ENCODE measurements around the gene HMBS.
A peak's percentile ranks its signal among the peaks of the same experiment; 100 is the strongest.
"Not testable (repeated sequence)": the region's sequence is repeated elsewhere in the genome, so short reads cannot be mapped to it uniquely, and the experiment has no call there.

HMBS gene

GRCh38 chr11:119103161-119103664 lies 18.5 kb downstream of the HMBS start:
- not testable (repeated sequence) for DNase-seq

- no peak for DNase-seq
Observed at GRCh38 chr11:119103793-119104192, 19.1 kb downstream of the HMBS start.

GRCh38 chr11:119106564-119107537 lies 22.2 kb downstream of the HMBS start, which contains the start of gene C2CD2L:
Gene C2CD2L (plus strand): TSS chr11:119107344. CDS start chr11:119107742, 398 bp downstream.
- DNase-seq: peak; percentile 37

- DNase-seq: no peak
Observed at GRCh38 chr11:119107538-119108145, 23.0 kb downstream of the HMBS start.

GRCh38 chr11:119108146-119108856 lies 23.6 kb downstream of the HMBS start:
- DNase-seq: peak; percentile 28

- DNase-seq: no peak
Observed at GRCh38 chr11:119108857-119109221, 24.2 kb downstream of the HMBS start.

- no peak for DNase-seq
Observed at GRCh38 chr11:119109843-119110242, 25.2 kb downstream of the HMBS start.

- DNase-seq: no peak
Observed at GRCh38 chr11:119110439-119110838, 25.8 kb downstream of the HMBS start.

- DNase-seq: no peak
Observed at GRCh38 chr11:119111361-119111925, 26.8 kb downstream of the HMBS start.

- no peak for DNase-seq
Observed at GRCh38 chr11:119112314-119113020, 27.8 kb downstream of the HMBS start.

GRCh38 chr11:119113716-119114115 lies 29.0 kb downstream of the HMBS start:
- DNase-seq: no peak

GRCh38 chr11:119114351-119114750 lies 29.7 kb downstream of the HMBS start:
- no peak for DNase-seq

- DNase-seq: no peak
Observed at GRCh38 chr11:119115484-119116234, 31.0 kb downstream of the HMBS start.

GRCh38 chr11:119116235-119116594 lies 31.5 kb downstream of the HMBS start:
- no peak for DNase-seq

- no peak for DNase-seq
Observed at GRCh38 chr11:119116601-119117000, 31.9 kb downstream of the HMBS start.

- DNase-seq: no peak
Observed at GRCh38 chr11:119117004-119117706, 32.5 kb downstream of the HMBS start.

- DNase-seq: no peak
Observed at GRCh38 chr11:119118227-119118626, 33.5 kb downstream of the HMBS start.

- DNase-seq: no peak
Observed at GRCh38 chr11:119118946-119119345, 34.3 kb downstream of the HMBS start.

GRCh38 chr11:119120639-119121007 lies 35.9 kb downstream of the HMBS start:
- DNase-seq: no peak

- peak; percentile 94 for DNase-seq
Observed at GRCh38 chr11:119121008-119121810, 36.5 kb downstream of the HMBS start, which contains the start of gene HINFP. Gene HINFP (plus strand): TSS chr11:119121580. CDS start chr11:119126945, 5,365 bp downstream.
